HepG2 (cell line): ENCODE data around the gene NUAK2. TPM values are rescaled to one million over a fixed set of nuclear protein-coding genes. Genes with fewer than 3 reads are reported as not detected.

Experiments
- ATAD3A ChIP-seq: sonication (generic); formaldehyde crosslinking; IDR thresholded peaks from 2 replicates; pipeline ENCODE4 v1.4.0; 2020; ENCODE audit warnings: missing genetic modification reagents
- KAT7 ChIP-seq: IDR thresholded peaks from 2 replicates; pipeline ENCODE4 v1.6.1; 2018; ENCODE audit warnings: borderline replicate concordance, missing compliant biosample characterization
- PAF1 ChIP-seq: IDR thresholded peaks from 2 replicates; pipeline ENCODE4 v1.6.1; 2016; ENCODE audit warnings: missing genetic modification reagents, missing compliant biosample characterization
- PRMT3 ChIP-seq: sonication (generic); formaldehyde crosslinking; IDR thresholded peaks from 2 replicates; pipeline ENCODE4 v1.8.1; 2022; ENCODE audit warnings: low read depth, mild to moderate bottlenecking, moderate library complexity, missing genetic modification reagents, borderline replicate concordance
- THYN1 ChIP-seq: sonication (generic); formaldehyde crosslinking; IDR thresholded peaks from 2 replicates; pipeline ENCODE4 v1.8.1; 2023; ENCODE audit warnings: low read depth, mild to moderate bottlenecking, moderate library complexity, missing genetic modification reagents, borderline replicate concordance
- TP53 ChIP-seq: sonication (generic); formaldehyde crosslinking; conservative IDR thresholded peaks from 2 replicates; pipeline ENCODE4 v1.4.0; 2020; ENCODE audit warnings: missing genetic modification reagents
- ZKSCAN5 ChIP-seq: sonication (generic); formaldehyde crosslinking; IDR thresholded peaks from 2 replicates; pipeline ENCODE4 v1.5.1; 2020; ENCODE audit warnings: mild to moderate bottlenecking, missing genetic modification reagents
- ZNF143 ChIP-seq: sonication (generic); formaldehyde crosslinking; IDR thresholded peaks from 2 replicates; pipeline ENCODE4 v1.4.0; 2020; ENCODE audit warnings: missing genetic modification reagents
- ZNF207 ChIP-seq: fragments of 450-650 bp; IDR thresholded peaks from 2 replicates; pipeline ENCODE4 v1.6.1; 2016; ENCODE audit warnings: antibody characterized with exemption, borderline replicate concordance
- ZNF557 ChIP-seq: sonication (generic); formaldehyde crosslinking; IDR thresholded peaks from 2 replicates; pipeline ENCODE4 v1.4.0; 2020; ENCODE audit warnings: missing genetic modification reagents
- ZNF660 ChIP-seq: sonication (generic); formaldehyde crosslinking; IDR thresholded peaks from 2 replicates; pipeline ENCODE4 v1.5.1; 2020; ENCODE audit warnings: mild to moderate bottlenecking, low read depth, missing genetic modification reagents, borderline replicate concordance
- ZNF720 ChIP-seq: sonication (generic); formaldehyde crosslinking; IDR thresholded peaks from 2 replicates; pipeline ENCODE4 v1.4.0; 2020; ENCODE audit warnings: missing genetic modification reagents
- polyA plus RNA-seq, 8 experiments: library from polyadenylated mRNA; depleted of rRNA in 3 of 8; stranded (reverse) in 7 of 8; unstranded in 1 of 8; fragments of >200 nt; fragmentation: Illumina TruSeq in 4 of 8; extraction: Trizol in 4 of 8; gene quantifications; 2 replicates each; pipeline versions ENCODE4 v1.2.1 to v1.2.3, GENCODE V29; 2011 to 2016; ENCODE audit warnings: low read depth in 4 of 8, missing spikeins in 1 of 8, mixed read lengths in 1 of 8; ENCODE audit not compliant: insufficient read depth in 1 of 8
- total RNA-seq, 5 experiments: library from RNA; depleted of rRNA; stranded (reverse); fragments of >200 nt; fragmentation: Illumina TruSeq; extraction: Trizol; gene quantifications; 2 replicates each; pipeline ENCODE4 v1.2.3, GENCODE V29; 2016; ENCODE audit warnings: low read depth in 1 of 5
- TF ChIP-seq, protein P1 (sequence below): sonication (generic); formaldehyde crosslinking; IDR thresholded peaks from 2 replicates; pipeline ENCODE4 v1.9.0; 2022; ENCODE audit warnings: missing genetic modification reagents, mild to moderate bottlenecking, borderline replicate concordance
- TF ChIP-seq, protein P2 (sequence below): IDR thresholded peaks from 2 replicates; pipeline ENCODE4 v1.6.1; 2016; ENCODE audit warnings: mild to moderate bottlenecking
- TF ChIP-seq, protein P3 (sequence below): sonication (generic); formaldehyde crosslinking; IDR thresholded peaks from one replicate; pipeline ENCODE4 v1.5.1; 2020; ENCODE audit warnings: mild to moderate bottlenecking, missing genetic modification reagents; ENCODE audit errors: not compliant biosample characterization

Gene NUAK2
- total and polyA plus RNA-seq, 2 of the 13 experiments (the other 11 are each of a cell fraction or from before 2014, with no cell fraction given), result 0.75 to 1.1 TPM

DNA sequence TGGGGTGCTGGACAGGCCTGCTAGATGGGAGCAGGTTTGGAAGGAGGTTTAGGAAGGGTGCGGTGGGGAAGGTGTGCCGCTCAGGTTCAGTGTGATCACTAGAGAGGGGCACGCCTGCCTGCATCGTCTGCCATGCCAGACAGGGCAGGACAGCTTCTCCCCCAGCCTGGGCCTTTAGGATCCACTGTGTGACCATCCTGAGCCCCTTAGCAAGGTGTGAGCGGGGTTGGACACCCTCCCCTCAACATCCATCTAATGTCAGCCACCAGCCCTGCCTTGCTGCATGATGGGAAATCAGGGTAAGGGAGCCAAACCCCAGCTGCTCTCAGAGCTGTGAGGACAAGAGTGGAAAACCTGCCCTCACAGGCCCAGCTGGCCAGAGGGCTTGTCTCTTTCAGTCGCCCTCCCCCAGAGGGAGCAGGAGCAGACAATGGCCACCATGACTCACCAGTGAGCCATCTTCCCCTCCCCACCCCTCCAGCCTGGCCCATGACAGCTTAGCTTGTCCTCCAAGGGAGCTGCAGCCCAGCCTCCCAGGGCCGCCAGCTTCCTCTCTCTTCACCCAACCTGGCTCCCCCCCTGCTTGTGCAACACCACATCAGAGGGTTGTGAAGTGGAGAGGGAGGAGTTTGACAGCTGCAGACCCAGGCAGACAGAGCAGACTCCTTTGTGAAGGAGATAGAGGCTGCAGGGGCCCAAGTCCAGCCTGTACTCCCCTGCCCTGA is 37.0 kb downstream of the NUAK2 start (continued):
- TF ChIP-seq, protein P1, sequence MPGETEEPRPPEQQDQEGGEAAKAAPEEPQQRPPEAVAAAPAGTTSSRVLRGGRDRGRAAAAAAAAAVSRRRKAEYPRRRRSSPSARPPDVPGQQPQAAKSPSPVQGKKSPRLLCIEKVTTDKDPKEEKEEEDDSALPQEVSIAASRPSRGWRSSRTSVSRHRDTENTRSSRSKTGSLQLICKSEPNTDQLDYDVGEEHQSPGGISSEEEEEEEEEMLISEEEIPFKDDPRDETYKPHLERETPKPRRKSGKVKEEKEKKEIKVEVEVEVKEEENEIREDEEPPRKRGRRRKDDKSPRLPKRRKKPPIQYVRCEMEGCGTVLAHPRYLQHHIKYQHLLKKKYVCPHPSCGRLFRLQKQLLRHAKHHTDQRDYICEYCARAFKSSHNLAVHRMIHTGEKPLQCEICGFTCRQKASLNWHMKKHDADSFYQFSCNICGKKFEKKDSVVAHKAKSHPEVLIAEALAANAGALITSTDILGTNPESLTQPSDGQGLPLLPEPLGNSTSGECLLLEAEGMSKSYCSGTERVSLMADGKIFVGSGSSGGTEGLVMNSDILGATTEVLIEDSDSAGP (CRISPR knock-in tag), result peak; percentile 67; the same call in 1 of the 2 replicates
- no peak; the same call in 1 of the 2 replicates for TF ChIP-seq PRMT3 (CRISPR knock-in tag)
- no peak for TF ChIP-seq ZNF557 (CRISPR knock-in tag)
- TF ChIP-seq PAF1 (CRISPR knock-in tag), result no peak
- TF ChIP-seq, protein P2, sequence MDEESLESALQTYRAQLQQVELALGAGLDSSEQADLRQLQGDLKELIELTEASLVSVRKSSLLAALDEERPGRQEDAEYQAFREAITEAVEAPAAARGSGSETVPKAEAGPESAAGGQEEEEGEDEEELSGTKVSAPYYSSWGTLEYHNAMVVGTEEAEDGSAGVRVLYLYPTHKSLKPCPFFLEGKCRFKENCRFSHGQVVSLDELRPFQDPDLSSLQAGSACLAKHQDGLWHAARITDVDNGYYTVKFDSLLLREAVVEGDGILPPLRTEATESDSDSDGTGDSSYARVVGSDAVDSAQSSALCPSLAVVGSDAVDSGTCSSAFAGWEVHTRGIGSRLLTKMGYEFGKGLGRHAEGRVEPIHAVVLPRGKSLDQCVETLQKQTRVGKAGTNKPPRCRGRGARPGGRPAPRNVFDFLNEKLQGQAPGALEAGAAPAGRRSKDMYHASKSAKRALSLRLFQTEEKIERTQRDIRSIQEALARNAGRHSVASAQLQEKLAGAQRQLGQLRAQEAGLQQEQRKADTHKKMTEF (CRISPR knock-in tag), result peak; percentile 60
- no peak for TF ChIP-seq TP53 (CRISPR knock-in tag)
- no peak for TF ChIP-seq ZNF207
- TF ChIP-seq, protein P3, sequence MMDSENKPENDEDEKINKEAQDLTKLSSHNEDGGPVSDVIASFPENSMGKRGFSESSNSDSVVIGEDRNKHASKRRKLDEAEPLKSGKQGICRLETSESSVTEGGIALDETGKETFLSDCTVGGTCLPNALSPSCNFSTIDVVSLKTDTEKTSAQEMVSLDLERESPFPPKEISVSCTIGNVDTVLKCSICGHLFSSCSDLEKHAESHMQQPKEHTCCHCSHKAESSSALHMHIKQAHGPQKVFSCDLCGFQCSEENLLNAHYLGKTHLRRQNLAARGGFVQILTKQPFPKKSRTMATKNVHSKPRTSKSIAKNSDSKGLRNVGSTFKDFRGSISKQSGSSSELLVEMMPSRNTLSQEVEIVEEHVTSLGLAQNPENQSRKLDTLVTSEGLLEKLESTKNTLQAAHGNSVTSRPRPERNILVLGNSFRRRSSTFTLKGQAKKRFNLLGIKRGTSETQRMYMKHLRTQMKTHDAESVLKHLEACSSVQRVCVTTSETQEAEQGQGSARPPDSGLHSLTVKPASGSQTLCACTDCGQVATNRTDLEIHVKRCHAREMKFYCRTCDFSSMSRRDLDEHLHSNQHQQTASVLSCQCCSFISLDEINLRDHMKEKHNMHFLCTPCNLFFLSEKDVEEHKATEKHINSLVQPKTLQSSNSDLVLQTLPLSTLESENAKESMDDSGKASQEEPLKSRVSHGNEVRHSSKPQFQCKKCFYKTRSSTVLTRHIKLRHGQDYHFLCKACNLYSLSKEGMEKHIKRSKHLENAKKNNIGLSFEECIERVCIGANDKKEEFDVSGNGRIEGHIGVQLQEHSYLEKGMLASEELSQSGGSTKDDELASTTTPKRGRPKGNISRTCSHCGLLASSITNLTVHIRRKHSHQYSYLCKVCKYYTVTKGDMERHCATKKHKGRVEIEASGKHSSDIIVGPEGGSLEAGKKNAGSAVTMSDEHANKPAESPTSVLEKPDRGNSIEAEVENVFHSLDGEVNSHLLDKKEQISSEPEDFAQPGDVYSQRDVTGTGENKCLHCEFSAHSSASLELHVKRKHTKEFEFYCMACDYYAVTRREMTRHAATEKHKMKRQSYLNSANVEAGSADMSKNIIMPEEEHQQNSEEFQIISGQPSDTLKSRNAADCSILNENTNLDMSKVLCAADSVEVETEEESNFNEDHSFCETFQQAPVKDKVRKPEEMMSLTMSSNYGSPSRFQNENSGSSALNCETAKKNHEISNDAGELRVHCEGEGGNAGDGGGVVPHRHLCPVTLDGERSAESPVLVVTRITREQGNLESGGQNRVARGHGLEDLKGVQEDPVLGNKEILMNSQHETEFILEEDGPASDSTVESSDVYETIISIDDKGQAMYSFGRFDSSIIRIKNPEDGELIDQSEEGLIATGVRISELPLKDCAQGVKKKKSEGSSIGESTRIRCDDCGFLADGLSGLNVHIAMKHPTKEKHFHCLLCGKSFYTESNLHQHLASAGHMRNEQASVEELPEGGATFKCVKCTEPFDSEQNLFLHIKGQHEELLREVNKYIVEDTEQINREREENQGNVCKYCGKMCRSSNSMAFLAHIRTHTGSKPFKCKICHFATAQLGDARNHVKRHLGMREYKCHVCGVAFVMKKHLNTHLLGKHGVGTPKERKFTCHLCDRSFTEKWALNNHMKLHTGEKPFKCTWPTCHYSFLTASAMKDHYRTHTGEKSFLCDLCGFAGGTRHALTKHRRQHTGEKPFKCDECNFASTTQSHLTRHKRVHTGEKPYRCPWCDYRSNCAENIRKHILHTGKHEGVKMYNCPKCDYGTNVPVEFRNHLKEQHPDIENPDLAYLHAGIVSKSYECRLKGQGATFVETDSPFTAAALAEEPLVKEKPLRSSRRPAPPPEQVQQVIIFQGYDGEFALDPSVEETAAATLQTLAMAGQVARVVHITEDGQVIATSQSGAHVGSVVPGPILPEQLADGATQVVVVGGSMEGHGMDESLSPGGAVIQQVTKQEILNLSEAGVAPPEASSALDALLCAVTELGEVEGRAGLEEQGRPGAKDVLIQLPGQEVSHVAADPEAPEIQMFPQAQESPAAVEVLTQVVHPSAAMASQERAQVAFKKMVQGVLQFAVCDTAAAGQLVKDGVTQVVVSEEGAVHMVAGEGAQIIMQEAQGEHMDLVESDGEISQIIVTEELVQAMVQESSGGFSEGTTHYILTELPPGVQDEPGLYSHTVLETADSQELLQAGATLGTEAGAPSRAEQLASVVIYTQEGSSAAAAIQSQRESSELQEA (CRISPR knock-in tag), result no peak
- TF ChIP-seq ZNF660 (CRISPR knock-in tag), result no peak
- no peak for TF ChIP-seq KAT7 (CRISPR knock-in tag)
- no peak for TF ChIP-seq ATAD3A (CRISPR knock-in tag)
- TF ChIP-seq ZKSCAN5 (CRISPR knock-in tag), result no peak
- TF ChIP-seq THYN1 (CRISPR knock-in tag), result no peak
- no peak for TF ChIP-seq ZNF720 (CRISPR knock-in tag)
- TF ChIP-seq ZNF143 (CRISPR knock-in tag), result peak; percentile 58
